ENCODE measurements around the gene ITFG1.

ITFG1 gene

DNA sequence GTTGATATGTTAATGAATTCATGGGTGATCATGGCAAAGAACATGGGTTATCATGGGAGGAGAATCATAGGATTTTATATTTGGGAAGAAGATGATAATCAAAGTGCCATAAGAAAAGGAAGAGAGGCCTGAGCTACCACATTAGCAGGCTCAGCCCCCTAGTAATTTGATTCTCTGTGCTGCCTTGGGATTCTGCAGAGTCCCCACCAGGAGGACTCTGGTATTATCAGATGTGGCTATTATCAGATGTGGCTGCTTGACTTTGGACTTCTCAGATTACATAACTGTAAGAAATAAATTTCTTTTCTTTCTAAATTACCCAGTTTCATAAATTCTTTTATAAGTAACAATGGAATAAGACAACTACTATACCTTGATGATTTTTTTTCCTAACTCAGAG is 137.6 kb downstream of the ITFG1 start:
- no peak overlapping the region for H3K4me3 ChIP-seq (ENCODE audit: low read depth, low read length)
- TF ChIP-seq, protein P1, sequence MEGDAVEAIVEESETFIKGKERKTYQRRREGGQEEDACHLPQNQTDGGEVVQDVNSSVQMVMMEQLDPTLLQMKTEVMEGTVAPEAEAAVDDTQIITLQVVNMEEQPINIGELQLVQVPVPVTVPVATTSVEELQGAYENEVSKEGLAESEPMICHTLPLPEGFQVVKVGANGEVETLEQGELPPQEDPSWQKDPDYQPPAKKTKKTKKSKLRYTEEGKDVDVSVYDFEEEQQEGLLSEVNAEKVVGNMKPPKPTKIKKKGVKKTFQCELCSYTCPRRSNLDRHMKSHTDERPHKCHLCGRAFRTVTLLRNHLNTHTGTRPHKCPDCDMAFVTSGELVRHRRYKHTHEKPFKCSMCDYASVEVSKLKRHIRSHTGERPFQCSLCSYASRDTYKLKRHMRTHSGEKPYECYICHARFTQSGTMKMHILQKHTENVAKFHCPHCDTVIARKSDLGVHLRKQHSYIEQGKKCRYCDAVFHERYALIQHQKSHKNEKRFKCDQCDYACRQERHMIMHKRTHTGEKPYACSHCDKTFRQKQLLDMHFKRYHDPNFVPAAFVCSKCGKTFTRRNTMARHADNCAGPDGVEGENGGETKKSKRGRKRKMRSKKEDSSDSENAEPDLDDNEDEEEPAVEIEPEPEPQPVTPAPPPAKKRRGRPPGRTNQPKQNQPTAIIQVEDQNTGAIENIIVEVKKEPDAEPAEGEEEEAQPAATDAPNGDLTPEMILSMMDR (IDR thresholded peaks at IDR 0.05; ENCODE audit: borderline replicate concordance, insufficient read depth, low read depth, low read length), result no peak

DNA sequence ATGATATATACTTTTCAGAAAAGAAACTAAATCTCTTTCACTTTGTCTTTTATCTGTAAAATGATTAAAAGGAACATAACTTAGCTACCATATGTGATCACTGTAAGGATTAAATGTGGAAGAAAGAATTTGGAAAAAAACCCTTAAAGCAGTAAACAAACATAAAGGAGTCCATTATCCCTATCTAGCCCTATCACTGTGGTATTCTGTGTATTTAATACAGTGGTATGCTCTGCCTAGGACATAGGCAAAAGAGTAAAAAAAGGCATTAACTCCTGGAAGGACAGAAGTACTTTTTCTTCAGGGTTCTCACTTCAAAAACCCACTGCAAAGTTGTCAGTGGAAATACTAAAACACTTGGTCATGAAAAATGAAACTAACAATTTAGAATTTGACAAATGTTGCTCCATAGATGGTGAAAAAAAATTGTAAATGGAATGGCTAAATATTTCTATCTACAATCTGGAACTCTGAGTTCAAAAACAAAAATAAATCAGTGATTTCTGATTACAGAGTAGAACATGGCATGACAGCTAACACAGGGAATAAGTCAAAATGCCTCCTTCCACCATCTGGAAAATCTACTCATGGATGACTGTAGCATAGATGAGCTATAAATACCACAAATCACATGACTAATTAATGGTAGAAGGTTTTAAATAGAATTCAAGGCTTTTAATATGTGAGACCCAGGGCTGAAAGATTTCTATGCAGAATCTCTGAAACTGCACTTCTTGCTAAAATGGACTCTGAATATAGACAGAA is 140.1 kb downstream of the ITFG1 start:
- no peak overlapping the region for H3K4me3 ChIP-seq (ENCODE audit: low read depth, low read length)
- TF ChIP-seq, protein P1 (IDR thresholded peaks at IDR 0.05; ENCODE audit: borderline replicate concordance, insufficient read depth, low read depth, low read length), result no peak

DNA sequence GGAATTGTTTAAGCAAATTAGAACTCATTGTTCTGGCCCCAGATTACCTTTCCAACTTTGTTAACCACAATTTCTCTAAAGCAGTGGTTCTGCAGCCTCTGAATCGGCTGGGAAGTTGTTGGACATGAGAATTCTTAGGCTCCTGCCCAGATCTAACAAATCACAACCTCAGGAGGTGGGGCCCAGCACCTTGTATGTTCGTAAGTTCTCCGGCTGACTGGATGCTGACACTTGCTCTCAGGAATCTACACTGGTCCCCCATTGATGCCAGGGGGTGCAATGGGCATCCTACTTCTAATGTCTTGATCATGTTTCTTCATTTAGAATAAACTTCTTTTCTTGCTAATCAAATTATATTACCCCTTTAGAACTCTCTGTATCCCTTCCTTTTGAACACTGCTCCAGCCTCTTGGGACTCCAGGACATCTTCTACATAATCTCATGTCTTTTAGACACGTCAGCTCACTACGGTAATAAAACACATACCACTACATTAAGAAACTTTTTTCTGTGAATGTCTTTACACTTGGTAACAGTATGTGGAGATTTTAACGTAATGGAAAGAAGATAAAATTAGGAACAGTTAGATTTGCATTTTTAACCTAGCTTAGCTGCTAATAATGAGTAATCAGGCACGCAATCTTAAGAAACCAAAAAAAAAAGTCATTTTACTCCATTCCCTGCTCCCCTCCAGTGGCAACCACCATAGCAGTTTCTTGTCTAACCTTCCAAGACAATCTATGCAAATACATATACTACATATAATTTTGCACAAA is 143.2 kb downstream of the ITFG1 start:
- H3K4me3 ChIP-seq (ENCODE audit: low read depth, low read length), result no peak overlapping the region
- TF ChIP-seq, protein P1 (IDR thresholded peaks at IDR 0.05; ENCODE audit: borderline replicate concordance, insufficient read depth, low read depth, low read length), result no peak

DNA sequence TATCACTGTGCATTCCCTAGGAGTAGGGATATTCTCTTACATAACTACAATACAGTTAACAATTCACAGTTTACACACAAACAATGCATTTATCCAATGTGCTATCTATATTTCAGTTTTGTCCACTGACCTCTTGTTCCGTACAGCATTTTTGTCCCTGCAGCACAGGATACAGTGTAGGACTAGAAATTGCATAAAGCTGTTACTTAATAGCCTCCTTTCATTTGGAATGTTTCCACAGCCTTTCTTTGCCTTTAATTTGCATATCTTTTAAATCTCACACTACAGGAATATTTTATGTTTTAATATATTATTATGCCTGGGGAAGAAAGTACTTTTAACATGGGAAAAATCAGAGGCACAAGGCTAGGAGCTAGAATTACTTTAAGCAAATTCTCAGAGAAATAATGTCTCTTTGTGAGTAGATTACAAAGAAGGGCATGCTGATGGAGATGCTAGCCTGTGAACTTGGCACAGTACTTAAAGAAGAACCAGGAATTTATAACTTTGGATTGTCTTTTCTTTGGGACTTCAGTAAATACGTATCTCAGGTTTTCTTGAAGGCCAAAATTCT is 144.3 kb downstream of the ITFG1 start:
- TF ChIP-seq, protein P1 (IDR thresholded peaks at IDR 0.05; ENCODE audit: borderline replicate concordance, insufficient read depth, low read depth, low read length), result no peak
- no peak overlapping the region for H3K4me3 ChIP-seq (ENCODE audit: low read depth, low read length)

DNA sequence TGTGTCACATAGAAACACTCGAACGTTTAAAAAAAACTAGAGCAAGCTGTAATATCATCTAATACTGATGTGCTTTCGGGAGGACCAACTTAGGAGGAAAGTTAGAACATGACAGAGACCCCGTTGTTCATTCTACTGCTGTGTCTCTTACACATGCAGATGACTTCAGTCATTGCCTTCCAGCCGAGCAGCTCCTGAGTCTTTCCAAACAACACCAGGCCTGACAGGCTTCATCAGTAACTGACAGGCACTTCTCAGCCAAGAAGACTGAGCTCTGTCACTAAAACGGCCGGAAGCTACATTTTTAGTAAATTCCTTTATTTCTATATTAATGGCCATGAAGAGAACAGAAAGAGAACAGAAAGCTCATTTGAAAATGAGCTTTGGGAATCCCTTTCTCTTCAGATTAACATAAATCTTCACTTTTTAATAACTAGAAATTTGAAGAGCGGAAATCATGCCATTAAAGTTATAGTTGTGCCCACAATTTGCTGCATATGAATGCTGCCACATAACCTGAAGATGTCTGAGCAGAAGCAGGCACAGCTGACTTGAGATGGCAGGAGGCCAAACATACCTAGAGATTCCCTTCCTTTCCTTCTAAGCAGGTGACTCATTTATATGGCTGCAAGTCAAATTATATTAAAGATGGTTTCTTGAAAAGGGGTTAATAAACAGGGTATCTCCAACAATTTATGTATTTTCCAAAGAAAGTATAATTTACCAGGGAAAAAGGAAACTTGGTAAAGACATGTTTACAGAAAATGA is 148.9 kb downstream of the ITFG1 start:
- TF ChIP-seq, protein P1 (IDR thresholded peaks at IDR 0.05; ENCODE audit: borderline replicate concordance, insufficient read depth, low read depth, low read length), result no peak
- no peak overlapping the region for H3K4me3 ChIP-seq (ENCODE audit: low read depth, low read length)

DNA sequence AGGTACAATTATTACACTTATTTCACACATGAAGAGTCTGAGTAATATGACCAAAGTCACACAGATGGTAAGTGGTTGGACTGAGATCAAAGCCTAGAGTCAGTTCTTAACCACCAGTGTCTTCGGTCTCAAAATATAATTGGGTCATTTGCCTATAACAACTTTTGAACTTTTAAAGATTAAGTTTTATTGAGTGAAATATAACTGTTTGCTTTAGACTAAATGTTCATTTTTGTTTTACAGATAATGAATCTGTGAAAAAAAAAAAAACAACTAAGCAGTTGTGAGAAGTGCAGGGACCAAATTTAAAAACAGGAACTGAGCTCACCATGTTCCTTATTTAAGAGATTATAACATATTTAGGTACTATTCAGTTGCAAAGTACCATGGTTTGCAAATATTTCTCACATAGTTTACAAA is 150.1 kb downstream of the ITFG1 start:
- TF ChIP-seq, protein P1 (IDR thresholded peaks at IDR 0.05; ENCODE audit: borderline replicate concordance, insufficient read depth, low read depth, low read length), result no peak
- H3K4me3 ChIP-seq (ENCODE audit: low read depth, low read length), result no peak overlapping the region

Data from GM12875 (cell line).